Activated naive CD8-positive, alpha-beta T cell treated with anti-CD3 and anti-CD28 coated beads for 36 hours (primary cell): ENCODE measurements around the gene HIPK3. TPM values are rescaled to one million over a fixed set of nuclear protein-coding genes. Genes with fewer than 3 reads are reported as not detected.

ENCODE experiments used
- DNase-seq: peaks from one replicate; pipeline ENCODE4 v3.0.0; 2021
- H3K27ac Mint-ChIP-seq: one replicate; pipeline ENCODE4 v1.8.0; 2022; ENCODE audit warnings: mild to moderate bottlenecking, moderate library complexity, mixed read lengths
- H3K27me3 Mint-ChIP-seq: one replicate; pipeline ENCODE4 v1.8.0; 2022; ENCODE audit warnings: mild to moderate bottlenecking, mixed read lengths
- H3K36me3 Mint-ChIP-seq: one replicate; pipeline ENCODE4 v1.8.0; 2021; ENCODE audit warnings: mild to moderate bottlenecking, mixed read lengths
- H3K4me1 Mint-ChIP-seq: one replicate; pipeline ENCODE4 v1.8.0; 2021; ENCODE audit warnings: mixed read lengths
- H3K4me3 Mint-ChIP-seq: one replicate; pipeline ENCODE4 v1.8.0; 2022; ENCODE audit warnings: mild to moderate bottlenecking, moderate library complexity, mixed read lengths
- H3K9me3 Mint-ChIP-seq: one replicate; pipeline ENCODE4 v1.8.0; 2022; ENCODE audit warnings: mixed read lengths
- total RNA-seq, 2 experiments: library from RNA; stranded (reverse); gene quantifications; one replicate each; pipeline ENCODE4 v1.2.3, GENCODE V29; 2021

Gene HIPK3
- total RNA-seq, 2 experiments from 2014 or later: 31.3 TPM

DNA sequence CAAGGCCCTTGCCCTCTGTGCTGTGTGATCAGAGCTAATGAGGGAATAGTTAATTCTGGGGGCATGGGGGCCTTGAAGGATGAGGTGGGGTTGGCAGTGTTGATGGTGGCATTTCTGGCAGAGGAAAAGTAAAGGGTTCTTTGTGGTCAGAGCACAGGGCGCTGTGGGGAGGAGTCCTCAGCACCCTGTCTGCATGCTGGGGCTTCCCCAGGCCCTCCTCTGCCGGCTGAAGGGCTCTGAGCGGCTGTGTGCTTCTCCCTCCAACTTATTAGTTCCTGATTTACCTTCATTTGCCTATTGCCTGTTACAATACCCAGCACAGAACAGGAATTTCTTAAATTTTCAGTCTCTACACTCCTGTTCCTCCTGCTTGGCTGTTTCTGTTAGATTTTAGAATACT is 122.8 kb downstream of the HIPK3 start:
- no peaks in the 10 kb centered on the region for H3K4me1 Mint-ChIP-seq
- no peaks in the 10 kb centered on the region for H3K9me3 Mint-ChIP-seq
- H3K4me3 Mint-ChIP-seq: no peak overlapping the region
- H3K27me3 Mint-ChIP-seq: peaks cover 31% of the 10 kb centered on the region
- H3K36me3 Mint-ChIP-seq: no peaks in the 10 kb centered on the region
- H3K27ac Mint-ChIP-seq: no peak overlapping the region
- DNase-seq: peak; percentile 7

DNA sequence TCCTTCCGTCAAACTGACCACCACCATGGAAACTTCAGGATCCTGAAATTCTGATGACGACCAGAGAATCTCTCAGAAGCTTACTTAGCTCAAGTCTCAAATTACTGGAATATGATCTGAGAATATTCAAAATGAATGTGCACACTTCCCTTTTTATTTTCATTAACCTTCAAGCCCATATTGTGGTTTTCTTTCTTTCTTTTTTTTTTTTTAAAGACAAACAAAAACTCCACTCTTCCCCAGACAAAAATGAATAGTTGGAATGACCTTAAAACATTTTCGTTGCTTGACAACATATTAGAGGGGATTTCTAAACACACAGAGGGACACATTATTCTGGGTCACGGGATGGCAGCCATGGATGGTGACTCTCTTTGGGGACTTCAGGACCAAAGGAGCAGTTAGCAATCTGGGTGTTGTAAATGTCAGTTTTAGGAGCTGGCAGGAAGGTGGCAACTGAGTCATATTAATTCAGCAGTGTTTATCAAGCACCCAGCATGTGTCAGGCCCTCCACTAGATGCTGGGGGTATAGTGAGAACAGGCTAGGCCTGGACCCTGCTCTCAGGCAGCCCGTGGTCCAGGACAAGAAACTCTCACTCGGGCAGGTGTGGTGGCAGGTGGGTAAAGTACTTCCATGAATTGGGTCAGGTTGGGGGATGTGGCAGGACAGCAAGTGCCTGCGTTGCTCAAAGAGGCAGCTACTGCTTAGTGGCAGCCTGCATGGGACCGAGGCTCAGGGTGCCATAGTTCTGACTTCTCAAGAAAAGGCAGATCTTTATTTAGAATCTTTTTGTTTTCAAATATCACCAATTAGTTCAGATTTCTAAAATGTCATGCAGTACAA is 126.1 kb downstream of the HIPK3 start:
- H3K9me3 Mint-ChIP-seq: no peaks in the 10 kb centered on the region
- H3K4me1 Mint-ChIP-seq: no peaks in the 10 kb centered on the region

DNA sequence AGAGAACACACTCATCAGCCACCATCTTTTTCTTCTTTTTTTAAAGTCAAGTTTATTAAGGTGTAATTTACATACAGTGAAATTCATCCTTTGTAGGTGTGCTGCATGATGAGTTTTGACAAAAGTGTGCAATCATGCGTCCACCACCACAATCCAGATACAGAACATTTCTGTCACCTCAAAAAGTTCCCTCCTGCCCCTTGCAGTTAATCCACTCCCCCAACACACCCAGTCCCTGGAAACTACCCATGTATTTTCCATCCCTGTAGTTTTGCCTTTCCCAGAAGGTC is 126.7 kb downstream of the HIPK3 start:
- no peaks in the 10 kb centered on the region for H3K4me1 Mint-ChIP-seq
- no peak for DNase-seq
- no peak overlapping the region for H3K4me3 Mint-ChIP-seq
- no peak overlapping the region for H3K27ac Mint-ChIP-seq
- H3K9me3 Mint-ChIP-seq: no peaks in the 10 kb centered on the region
- H3K27me3 Mint-ChIP-seq: peaks cover 2% of the 10 kb centered on the region
- H3K36me3 Mint-ChIP-seq: no peaks in the 10 kb centered on the region

More for the DNA sequence above, 126.1 kb downstream of the HIPK3 start:
- no peak for DNase-seq
- no peak overlapping the region for H3K27ac Mint-ChIP-seq
- no peak overlapping the region for H3K4me3 Mint-ChIP-seq
- no peaks in the 10 kb centered on the region for H3K36me3 Mint-ChIP-seq
- peaks cover 7% of the 10 kb centered on the region for H3K27me3 Mint-ChIP-seq

DNA sequence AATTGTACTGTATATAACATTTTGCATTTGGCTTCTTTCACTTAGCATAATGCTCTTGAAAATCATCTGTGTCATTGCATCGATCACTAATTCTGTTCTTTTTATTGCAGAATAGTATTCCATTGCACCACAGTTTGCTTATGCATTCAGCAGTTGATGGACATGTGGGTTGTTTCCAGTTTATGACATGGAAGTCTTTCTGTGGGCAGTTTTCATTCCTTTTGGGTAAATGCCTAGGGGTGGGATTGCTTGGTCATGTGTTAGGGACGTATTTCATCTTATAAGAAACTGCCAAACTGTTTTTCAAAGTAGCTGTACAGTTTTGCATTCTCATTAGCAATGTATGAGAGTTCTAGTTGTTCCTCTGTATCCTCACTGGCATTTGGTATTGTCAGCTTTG is 127.0 kb downstream of the HIPK3 start:
- DNase-seq: no peak
- Mint-ChIP-seq H3K27me3 (no peaks in the 10 kb centered on the region), H3K27ac (no peak overlapping the region), H3K4me1 (no peaks in the 10 kb centered on the region), H3K9me3 (no peaks in the 10 kb centered on the region), H3K36me3 (no peaks in the 10 kb centered on the region), H3K4me3 (no peak overlapping the region)

DNA sequence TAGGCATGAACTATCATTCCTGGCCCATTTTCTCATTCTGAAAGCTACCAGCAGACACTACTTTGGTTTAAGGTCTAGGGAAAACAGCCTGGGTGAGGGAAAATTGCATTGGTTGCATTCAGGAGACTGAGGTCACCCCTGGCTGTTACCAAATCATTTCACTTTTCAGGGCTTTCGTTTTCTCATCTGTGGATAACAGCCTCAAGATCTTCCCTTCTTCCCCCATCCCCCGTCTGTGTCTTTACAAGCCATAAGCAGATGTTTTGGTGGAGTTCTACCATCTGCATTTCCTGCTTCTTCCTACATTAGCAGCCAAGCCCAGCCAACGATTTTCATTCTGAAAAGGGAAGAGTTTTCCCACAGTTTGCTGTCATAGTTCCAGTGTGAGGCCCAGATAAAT is 130.4 kb downstream of the HIPK3 start:
- no peaks in the 10 kb centered on the region for H3K4me1 Mint-ChIP-seq
- H3K9me3 Mint-ChIP-seq: no peaks in the 10 kb centered on the region
- DNase-seq: no peak
- H3K27me3 Mint-ChIP-seq: peaks cover 5% of the 10 kb centered on the region
- H3K27ac Mint-ChIP-seq: no peak overlapping the region
- H3K36me3 Mint-ChIP-seq: no peaks in the 10 kb centered on the region
- no peak overlapping the region for H3K4me3 Mint-ChIP-seq

DNA sequence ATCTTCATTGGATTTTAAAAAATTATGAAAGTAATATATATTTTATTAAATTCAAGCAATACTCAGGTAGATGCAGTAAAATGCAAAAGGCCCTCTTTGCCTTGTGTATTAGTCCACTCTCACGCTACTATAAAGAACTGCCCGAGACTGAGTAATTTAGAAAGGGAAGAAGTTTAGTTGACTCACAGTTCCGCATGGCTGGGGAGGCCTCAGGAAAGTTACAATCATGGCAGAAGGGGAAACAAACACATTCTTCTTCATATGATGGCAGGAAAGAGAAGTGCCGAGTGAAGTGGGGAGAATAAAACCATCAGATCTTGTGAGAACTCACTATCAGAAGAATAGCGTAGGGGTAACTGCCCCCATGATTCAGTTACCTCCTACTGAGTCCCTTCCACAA is 130.8 kb downstream of the HIPK3 start:
- DNase-seq: no peak
- Mint-ChIP-seq H3K36me3 (no peaks in the 10 kb centered on the region), H3K27ac (no peak overlapping the region), H3K4me3 (no peak overlapping the region), H3K27me3 (peaks cover 5% of the 10 kb centered on the region), H3K9me3 (no peaks in the 10 kb centered on the region), H3K4me1 (no peaks in the 10 kb centered on the region)

DNA sequence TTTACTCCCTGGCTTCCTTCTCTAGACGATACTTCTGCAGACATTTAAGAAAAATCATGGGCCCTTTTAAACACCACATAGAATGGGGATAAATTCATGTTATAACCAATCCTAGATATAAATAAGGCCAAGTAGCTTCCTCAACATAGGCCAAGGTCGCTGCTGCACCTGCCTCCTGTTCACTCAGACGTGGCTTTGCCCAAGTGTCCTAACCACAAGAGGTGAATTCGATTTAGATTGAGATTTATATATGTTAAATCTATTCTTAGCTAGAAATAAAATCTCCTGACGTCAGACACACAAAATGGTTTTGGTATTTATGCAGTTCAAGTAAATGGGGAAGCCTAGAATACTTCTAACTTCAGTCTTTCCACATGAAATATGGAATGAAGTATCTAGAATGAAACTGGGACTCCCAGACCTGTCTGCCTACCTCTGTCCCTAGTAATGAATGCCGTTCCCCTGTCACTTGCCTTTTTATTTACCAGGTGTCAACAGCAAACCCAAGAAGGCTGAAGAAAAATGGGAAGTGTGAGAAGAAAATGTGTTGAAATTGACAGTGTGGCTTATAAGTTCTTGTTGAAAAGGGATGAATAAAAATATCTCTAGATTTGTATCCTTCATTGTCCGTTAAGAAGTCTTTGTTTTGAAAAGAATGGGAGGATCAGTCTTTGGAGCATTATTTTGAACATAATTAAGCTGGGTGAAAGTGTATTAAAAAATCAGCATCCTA is 131.8 kb downstream of the HIPK3 start:
- Mint-ChIP-seq H3K36me3 (no peaks in the 10 kb centered on the region), H3K27ac (no peak overlapping the region), H3K9me3 (no peaks in the 10 kb centered on the region), H3K27me3 (peaks cover 5% of the 10 kb centered on the region), H3K4me3 (no peak overlapping the region), H3K4me1 (no peaks in the 10 kb centered on the region)
- DNase-seq: no peak

DNA sequence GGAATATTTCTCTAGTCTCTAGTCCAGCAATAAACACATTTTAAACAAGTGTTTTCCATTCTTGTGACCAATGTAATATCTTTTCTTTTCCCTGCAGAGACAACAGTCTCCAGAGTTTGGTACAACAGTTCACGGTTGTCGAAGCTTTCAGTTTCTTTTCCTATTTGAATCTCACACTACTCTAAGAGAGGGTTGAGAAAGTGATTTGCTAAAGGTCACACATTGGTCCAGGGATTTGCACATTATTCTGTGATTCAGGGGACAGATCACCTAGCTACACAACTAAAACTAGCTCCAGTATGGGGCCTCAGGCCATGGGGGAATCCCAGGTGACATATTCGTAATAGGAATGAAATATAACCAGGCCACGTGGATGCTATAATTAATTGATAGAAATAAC is 132.5 kb downstream of the HIPK3 start:
- no peak overlapping the region for H3K4me3 Mint-ChIP-seq
- H3K4me1 Mint-ChIP-seq: no peaks in the 10 kb centered on the region
- H3K27ac Mint-ChIP-seq: no peak overlapping the region
- H3K27me3 Mint-ChIP-seq: peaks cover 5% of the 10 kb centered on the region
- no peak for DNase-seq
- H3K36me3 Mint-ChIP-seq: no peaks in the 10 kb centered on the region
- no peaks in the 10 kb centered on the region for H3K9me3 Mint-ChIP-seq

DNA sequence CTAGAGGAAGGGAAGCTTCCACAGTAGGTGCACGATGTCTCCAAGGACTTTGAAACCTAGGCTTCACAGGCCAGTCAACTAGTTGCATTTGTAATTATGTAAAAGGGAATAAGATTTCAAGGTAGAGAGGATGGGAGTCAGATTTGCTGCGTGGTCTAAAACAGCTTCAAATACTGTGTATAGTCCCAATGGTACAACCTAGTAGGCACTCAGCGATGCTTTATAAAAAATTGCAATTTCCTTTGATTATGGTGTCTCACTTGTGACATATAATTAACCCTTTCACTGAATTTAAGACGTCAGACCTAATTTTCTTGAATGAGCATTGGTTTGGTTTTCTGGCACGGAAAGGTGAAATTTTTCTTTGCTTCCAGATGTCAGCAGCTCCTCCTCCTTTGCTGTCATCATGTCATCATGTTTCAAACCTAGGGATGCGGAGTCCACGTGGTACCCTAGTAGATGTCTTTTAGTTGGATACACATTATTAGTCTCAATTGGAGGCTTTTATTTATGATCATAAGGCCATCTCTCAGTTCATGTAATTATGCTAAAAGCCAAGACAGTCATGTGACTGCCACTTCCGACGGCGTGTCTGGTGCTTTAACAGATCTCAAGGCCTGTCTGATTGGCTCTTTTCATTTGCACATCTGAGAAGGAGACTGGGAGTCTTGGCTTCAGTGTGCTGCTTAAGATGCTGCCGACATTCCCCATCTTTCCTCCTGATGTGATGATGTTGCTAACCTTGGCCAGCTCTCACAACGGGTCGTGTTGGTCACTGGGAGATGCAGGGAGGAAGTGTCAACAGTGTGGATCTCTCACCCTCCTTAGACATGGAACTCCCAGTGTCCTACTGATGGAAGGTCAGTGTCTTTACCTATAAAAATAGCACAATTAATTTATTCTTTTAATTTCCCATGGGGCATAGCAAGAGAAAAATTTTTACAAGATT is 134.0 kb downstream of the HIPK3 start:
- H3K27ac Mint-ChIP-seq: no peak overlapping the region
- no peak overlapping the region for H3K4me3 Mint-ChIP-seq
- no peak for DNase-seq
- no peaks in the 10 kb centered on the region for H3K4me1 Mint-ChIP-seq
- H3K27me3 Mint-ChIP-seq: peaks cover 5% of the 10 kb centered on the region
- H3K9me3 Mint-ChIP-seq: no peaks in the 10 kb centered on the region
- no peaks in the 10 kb centered on the region for H3K36me3 Mint-ChIP-seq

DNA sequence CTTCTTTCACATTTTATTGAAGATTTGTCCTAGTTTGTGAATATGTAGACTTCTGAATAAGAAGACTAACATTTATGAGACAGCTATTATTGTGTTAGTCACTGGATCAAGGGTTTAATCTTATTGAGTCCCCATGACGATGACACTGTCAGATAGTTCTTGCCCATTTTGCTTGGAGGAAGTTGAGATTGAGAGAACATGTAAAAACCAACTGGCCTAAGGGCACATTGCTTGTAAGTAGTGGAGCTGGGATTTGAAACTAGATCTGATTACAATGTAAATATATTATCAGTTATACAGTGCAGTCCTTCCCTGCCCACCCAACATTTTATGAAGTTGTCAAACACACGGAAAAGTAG is 134.7 kb downstream of the HIPK3 start:
- Mint-ChIP-seq H3K27ac (no peak overlapping the region), H3K36me3 (no peaks in the 10 kb centered on the region), H3K4me1 (no peaks in the 10 kb centered on the region), H3K4me3 (no peak overlapping the region), H3K9me3 (no peaks in the 10 kb centered on the region), H3K27me3 (peaks cover 5% of the 10 kb centered on the region)
- no peak for DNase-seq

DNA sequence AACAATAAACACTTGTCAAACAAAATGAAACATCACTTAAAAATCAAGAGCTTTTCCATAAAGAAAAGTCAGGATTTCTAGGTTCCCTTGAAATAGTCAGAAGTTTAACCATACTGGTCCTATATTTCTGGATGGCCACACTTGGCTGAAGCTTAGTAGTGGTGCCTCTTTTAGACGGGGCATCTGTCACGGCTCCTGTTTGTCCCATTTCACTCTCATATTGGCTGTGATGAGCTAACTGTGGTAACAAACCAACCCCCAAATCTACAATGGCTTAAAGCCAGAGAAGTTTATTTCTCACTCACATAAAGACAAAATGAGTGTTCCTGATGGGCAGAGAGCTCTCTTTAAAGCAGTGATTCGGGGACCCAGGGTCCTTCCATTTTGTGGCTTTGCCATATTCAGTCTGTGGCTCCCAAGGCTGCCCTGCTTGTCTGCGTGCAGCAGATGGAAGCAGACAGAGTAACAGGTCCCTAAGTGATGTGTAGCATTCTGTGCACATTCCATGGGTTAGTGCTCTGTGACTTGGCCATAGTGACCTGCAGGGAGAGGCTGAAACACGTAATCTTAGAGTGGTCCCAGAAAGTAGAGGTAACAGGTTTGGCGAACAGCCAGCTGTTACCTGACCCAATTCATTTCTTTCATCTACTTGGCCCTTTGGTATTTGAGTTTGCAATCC is 137.4 kb downstream of the HIPK3 start:
- no peaks in the 10 kb centered on the region for H3K9me3 Mint-ChIP-seq
- no peak overlapping the region for H3K4me3 Mint-ChIP-seq
- no peak overlapping the region for H3K27ac Mint-ChIP-seq
- no peaks in the 10 kb centered on the region for H3K4me1 Mint-ChIP-seq
- peaks cover 10% of the 10 kb centered on the region for H3K27me3 Mint-ChIP-seq
- H3K36me3 Mint-ChIP-seq: no peaks in the 10 kb centered on the region
- no peak for DNase-seq

DNA sequence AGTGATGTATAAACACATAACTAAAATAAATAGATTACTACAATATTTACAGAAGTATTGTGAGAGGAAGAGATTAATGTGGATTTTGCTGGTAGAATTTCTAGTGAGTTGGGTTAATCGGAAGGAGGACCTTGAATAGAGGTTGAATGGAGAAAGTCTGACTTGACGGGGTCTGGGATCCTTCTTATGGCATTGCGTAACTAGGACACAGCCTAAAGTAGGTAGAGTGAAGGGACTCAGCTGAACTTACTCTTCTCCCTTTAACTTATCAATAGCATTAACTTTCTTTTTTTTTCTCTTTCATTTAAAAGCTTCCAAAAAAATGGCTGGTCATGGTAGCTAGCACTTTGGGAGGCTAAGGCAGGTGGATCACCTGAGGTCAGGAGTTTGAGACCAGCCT is 139.2 kb downstream of the HIPK3 start:
- H3K27ac Mint-ChIP-seq: no peak overlapping the region
- H3K4me3 Mint-ChIP-seq: no peak overlapping the region
- no peaks in the 10 kb centered on the region for H3K9me3 Mint-ChIP-seq
- H3K4me1 Mint-ChIP-seq: no peaks in the 10 kb centered on the region
- DNase-seq: no peak
- H3K36me3 Mint-ChIP-seq: no peaks in the 10 kb centered on the region
- H3K27me3 Mint-ChIP-seq: peaks cover 13% of the 10 kb centered on the region

DNA sequence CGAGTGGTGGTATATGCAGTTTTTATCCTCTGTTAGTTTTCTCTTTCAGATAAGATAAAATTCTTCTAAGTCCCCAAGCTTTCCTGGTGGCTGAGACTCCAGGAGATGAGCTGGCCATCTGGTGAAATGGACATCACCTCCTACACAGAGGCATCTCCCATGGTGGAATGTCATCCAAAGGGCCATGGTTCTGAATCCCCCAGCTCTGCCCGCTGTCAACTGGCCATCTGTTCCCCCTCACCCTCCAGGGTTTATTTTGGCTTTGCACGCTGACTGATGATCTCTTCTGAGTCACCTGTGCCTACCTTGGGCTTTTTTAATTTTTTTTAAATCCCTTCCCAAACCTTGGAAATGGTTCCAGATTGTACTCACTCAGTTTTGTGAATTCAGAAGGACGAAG is 142.2 kb downstream of the HIPK3 start:
- Mint-ChIP-seq H3K27ac (no peak overlapping the region), H3K36me3 (no peaks in the 10 kb centered on the region), H3K4me1 (no peaks in the 10 kb centered on the region), H3K9me3 (no peaks in the 10 kb centered on the region), H3K27me3 (peaks cover 8% of the 10 kb centered on the region), H3K4me3 (no peak overlapping the region)
- no peak for DNase-seq

DNA sequence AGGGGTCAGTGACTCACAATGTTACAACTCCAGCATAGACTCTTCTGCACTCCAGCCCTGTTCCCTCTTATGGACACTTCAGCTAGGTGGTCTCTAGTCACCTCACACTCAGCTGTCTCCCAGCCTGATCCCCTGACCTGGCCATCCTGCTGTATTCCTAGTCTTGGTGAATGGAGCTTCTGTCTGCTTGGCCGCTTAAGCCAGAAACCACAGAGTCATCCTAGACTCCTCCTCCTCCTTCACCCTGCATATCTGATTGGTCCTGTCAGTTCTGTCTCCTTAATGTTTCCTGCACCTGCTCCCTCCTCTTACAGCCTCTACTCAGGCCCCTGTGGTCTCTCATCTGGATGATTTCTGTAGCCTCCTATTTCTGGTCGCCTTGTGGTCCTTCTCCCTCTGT is 144.9 kb downstream of the HIPK3 start:
- H3K4me1 Mint-ChIP-seq: no peaks in the 10 kb centered on the region
- no peaks in the 10 kb centered on the region for H3K36me3 Mint-ChIP-seq
- peaks cover 8% of the 10 kb centered on the region for H3K27me3 Mint-ChIP-seq
- no peak overlapping the region for H3K4me3 Mint-ChIP-seq
- no peak overlapping the region for H3K27ac Mint-ChIP-seq
- H3K9me3 Mint-ChIP-seq: no peaks in the 10 kb centered on the region
- DNase-seq: no peak

DNA sequence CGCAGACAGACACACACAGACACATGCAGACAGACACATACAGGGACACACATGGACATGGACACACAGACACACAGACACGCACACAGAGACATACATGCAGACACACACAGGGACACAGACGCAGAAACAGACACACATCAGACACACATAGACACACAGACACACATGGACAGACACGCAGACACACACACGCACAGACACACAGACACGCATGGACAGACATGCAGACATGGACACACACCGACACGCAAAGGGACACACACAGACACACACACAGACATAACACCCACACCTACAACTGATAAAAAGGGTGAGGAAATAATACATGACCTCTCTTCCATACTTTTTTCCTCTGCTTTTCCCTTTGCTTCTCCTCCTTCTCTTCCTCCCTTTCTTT is 146.2 kb downstream of the HIPK3 start:
- Mint-ChIP-seq H3K9me3 (no peaks in the 10 kb centered on the region), H3K27ac (no peak overlapping the region), H3K4me3 (no peak overlapping the region)

More for the DNA sequence above, 146.2 kb downstream of the HIPK3 start:
- no peaks in the 10 kb centered on the region for H3K36me3 Mint-ChIP-seq
- peaks cover 8% of the 10 kb centered on the region for H3K27me3 Mint-ChIP-seq
- no peak for DNase-seq
- H3K4me1 Mint-ChIP-seq: no peaks in the 10 kb centered on the region
